Ammon's horn (tissue), 1 donor: ENCODE results near the gene RIMBP2.

ENCODE experiments used
- DNase-seq: peaks from one replicate; pipeline ENCODE4 v3.0.0-alpha.2; 2016; ENCODE audit warnings: low spot score

Gene RIMBP2

DNA sequence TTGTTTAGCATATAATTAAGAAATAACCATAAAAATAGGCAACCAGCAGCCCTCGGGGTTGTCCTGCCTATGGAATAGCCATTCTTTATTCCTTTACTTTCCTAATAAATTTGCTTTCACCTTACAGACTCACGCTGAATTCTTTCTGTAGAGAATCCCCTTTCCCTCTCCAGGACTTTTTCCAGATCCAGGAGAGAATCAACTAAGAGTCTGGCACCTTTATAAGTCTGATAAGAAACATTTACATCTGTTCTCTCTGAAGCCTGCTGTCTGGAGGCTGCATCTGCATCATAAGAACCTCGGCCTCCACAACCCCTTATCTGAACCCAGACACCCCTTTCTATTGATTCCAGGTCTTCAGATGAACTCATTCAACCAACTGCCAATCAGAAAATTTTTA, 32.3 kb downstream of the RIMBP2 start:
- no peak for DNase-seq

DNA sequence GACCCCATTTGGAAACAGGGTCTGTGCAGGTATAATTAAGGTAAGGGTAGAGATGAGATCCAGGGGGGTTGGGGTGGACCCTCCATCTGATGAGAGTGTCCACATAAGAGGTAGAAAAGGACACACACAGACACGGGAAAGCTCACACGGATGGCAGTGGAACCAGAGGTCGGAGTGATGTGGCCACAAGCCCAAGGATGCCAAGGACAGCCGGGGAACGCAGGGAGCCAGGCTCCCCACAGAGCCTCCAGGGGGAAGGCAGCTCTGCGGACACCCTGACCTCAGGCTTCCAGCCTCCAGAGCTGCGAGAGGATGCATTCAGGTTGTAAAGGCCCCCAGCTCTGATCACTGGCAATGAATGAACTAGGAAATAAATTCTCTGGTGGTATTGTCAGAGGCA, 33.0 kb downstream of the RIMBP2 start:
- no peak for DNase-seq

DNA sequence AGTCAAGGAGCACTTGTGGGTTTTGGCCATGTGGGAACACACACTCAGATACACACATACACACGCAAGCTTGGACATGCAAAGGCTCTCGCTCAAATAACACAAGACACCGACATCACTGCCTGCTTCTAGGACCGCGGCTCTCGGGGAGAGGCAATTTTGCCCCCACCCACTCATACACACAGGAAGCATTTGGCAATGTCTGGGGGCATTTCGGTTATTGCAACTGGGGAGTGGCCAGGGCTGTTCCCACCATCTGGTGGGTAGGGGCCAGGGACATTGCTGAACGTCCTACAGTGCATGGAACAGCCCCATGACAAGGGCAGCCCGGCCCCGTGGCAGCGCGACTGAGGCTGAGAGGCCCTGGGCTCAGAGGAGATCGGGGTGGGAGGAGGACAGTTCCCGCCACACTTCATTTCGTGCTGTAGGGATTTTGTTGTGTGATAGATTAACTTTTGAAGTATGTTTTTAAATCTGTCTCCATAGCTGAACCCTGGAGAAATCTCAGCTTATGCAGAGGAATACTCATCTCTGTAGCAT, 35.6 kb downstream of the RIMBP2 start:
- DNase-seq = no peak

DNA sequence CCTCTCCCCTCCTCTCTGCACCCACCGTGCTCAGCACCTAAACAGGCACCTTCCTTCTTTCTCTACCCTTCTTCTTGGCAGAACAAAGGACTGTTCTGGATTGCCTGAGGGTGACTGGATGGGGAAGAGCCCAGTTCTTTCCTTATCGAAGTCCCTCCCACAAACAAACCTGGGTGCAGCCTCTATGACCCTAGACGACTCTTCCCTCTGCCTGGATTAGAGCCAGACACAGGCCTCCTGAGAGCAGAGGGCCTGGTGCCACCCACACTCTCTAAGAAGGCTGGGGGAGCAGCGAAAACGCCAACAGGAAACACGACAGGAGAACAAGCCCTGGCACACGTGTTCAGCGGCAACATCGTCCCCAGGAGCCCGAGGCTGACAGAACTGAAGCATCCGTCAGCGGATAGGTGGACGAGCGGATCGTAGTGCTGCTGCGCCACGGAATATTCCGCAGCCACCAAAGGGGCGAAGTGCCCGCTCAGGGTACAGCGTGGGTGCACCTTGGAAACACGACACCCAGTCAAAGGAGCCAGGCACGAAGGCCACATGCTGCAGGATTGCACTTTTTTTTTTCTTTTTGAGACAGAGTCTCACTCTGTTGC, 38.0 kb downstream of the RIMBP2 start:
- DNase-seq = peak; percentile 27

DNA sequence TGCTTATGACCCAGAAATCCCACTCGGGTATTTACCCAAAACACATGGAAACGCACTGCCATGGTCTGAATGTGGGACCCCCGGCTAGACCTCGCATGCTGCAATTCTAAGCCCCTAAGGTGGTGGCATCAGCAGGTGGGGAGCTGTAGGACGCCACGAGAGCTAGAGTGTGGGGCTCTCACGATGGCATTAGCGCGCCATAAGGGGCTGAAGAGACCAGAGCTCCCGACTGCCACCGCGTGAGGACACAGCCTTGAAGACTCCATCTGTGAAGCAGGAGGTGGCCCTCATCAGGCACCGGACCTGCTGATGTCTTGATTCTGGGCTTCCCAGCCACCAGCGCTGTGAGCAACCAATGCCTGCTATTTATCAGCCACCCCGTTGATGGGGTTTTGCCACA, 40.3 kb downstream of the RIMBP2 start:
- DNase-seq = no peak

DNA sequence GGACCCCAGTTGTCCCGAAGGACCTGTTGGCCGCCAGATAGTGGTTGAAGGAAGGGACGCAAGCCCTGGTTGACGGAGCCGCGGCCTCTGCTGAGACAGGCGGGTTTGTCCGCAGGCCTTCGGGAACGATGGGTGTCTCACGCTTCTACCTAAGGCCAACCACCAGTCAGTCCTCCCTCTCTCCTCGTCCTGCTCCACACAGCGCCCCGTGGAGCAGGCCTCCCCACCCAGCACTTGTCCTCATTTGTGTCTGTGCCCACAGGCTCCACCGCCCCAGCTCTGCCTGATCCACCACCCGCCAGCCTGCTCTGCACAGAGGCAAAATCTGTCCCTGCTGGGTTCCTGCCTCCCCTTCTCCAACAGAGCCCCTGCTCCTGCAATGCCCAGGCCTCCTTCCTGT, 41.0 kb downstream of the RIMBP2 start:
- DNase-seq = no peak

DNA sequence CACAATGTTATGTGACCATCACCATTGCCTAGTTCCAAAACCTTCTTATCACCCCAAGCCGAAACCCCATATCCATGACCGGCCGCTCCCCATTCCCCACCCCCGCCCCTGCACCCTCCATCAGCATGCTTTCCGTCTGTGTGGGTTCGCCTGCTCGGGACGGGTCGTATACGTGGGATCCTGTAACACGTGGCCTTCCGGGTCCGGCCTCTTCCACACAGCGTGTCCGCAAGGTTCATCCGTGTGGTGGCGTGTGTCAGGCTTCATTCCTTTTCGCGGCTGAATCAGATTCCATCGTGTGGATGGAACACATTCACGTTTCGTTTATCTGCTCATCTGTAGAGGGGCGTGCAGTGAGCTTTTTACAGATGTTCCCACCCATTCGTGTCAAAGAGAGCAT, 41.4 kb downstream of the RIMBP2 start:
- DNase-seq = no peak

DNA sequence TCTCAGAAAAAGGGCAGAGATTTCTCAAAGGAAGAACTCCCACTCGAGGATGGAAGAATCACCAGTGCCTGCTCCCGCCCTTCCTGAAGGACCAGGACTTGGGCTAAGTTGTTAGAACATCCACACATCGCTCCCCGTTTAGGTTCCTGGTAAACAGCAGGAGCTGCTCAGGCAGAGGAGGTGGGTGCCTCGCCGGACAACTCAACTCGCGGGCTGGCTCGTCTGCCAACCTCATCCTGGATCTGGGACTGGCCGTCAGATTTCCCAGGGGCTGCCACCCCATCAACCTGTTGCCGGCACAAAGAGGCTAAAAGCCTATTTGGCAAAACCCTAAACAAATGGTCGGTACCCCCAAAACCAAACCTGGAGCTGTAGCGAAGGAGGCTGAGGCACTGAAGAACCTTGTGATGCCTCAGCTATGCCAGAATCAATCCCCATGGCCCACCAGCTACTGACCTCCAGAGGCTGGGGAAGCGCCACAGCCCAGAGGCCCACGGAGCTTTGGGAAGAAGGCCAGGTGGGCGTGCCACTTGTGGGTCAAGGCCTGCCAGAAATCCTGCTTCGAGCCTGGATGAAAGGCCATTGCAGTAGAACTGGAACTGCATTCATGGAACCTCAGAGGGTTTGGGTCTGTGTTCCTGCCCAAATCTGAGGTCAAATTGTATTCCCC, 42.9 kb downstream of the RIMBP2 start:
- DNase-seq = no peak

DNA sequence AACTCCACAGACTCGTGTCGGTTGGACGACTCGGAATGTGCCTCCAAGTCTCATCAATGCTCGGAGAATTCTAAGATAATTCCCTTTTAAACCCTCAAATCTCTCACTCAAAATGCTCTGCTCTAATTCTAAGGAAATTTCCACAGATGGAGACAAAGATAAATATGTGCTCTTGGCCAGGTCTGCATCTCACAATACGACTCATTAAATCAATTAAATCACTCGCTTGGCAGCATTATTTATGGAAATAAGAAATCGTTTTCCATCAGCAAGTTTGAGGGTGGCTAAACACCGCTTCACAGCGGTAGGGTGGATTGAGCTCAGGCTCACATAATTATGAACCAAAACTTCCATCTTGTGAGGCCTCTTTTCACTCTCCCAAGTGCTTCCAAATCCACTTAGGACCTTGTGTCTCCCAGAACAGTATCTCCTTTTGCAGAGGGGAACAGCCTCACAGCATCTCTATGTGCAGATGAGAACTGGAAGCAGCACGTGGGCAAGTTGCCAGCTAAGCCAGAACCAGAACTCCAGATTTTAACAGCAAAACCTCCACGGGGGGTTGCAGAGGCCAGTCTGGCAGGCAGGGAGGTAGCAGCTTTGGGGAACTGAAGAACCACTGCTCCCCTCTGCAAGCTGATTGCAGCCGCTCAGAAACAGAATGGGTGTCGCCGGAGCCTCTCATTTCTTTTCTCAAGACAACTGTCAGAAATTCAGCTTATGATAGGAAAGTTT, 43.8 kb downstream of the RIMBP2 start:
- peak; percentile 16 for DNase-seq

DNA sequence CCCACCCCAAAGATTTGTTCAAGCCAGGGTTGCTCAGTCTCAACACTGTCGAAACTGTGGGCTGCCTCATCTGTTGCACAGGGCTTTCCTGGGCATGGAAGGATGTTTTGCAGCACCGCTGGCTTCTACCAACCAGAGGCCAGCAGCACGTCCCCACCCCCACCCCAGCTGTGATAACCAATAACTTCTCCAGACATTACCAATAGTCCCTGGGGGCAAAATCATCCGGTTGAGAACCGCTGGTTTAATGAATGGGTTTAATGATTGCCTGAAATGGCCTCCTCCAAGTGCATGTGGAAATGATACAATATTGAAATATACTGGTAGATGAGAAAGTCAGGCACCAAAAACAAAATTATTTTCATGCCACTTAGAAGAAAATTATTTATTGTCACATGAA, 44.5 kb downstream of the RIMBP2 start:
- DNase-seq = no peak

DNA sequence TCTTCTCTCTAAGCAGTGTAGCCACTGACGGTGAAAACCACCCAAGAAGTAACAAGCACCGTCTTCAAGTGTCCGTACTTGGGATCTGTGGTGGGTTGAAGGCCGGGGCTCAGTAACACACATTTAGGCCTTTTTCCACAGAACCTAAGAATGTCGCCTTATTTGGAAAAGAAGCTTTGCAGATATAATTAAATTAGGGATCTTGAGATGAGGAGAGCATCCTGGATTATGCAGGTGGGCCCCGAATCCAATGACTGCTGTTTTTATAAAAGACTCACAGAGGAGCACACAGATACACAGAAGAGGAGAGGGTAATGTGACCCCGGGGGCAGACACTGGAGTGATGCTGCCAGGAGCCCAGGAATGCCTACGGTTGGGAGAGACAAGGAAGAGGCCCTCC, 46.3 kb downstream of the RIMBP2 start:
- DNase-seq = no peak

DNA sequence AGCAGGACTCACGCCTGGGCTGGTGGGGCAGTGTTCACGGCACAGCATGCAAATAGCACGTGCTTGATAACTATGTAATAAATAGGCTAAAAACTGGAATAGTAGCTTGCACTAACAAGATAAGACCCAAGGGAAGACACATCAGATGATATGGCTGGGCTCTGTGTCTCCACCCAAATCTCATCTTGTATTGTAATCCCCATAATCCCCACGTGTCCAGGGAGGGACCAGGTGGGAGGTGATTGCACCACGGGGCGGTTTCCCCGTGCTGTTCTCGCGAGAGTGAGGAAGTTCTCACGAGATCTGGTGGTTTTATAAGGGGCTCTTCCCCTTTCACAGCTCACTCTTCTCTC, 46.9 kb downstream of the RIMBP2 start:
- DNase-seq = no peak

DNA sequence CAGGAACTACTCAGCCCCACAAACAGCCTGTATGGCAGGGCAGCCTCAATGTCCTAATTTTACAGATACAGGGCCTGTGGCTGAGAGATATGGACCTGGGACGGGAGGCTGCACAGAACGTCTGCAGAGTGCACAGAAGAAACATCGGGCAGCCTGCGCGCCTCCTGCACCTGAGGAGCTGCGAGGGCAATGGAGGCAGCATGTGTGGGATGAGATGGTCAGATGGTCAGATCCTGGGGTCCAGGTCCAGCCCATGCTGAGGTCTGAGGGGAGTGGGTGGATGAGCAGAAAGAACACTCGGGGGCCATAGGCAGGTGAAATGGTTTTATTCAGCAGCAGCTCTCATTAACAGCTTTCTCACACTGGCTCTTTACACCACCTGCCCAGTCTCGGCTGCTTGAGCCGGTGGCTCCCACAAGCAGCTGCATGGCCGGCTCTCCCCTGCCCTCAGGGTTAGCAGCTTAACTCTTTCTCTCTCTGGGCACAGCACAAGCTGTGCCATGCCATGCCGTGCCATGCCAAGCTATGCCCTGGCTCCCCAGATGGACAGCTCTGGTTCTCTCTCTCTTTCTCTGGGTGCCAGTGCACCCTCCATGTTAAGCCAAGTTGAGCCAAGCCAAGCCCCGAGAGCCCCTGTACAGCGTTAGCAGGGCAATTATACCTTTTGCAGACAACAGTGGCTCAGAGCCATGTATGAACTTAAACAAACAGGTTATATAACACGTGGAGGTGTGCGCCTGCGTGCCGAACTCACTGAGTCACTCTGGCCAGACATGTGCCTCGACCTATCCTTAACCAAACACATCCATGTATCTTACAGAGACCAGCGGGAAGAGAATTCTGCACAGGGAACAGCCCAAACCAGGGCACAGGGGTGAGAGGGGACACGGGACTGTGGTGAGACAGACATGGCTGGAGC, 47.6 kb downstream of the RIMBP2 start:
- DNase-seq = no peak

DNA sequence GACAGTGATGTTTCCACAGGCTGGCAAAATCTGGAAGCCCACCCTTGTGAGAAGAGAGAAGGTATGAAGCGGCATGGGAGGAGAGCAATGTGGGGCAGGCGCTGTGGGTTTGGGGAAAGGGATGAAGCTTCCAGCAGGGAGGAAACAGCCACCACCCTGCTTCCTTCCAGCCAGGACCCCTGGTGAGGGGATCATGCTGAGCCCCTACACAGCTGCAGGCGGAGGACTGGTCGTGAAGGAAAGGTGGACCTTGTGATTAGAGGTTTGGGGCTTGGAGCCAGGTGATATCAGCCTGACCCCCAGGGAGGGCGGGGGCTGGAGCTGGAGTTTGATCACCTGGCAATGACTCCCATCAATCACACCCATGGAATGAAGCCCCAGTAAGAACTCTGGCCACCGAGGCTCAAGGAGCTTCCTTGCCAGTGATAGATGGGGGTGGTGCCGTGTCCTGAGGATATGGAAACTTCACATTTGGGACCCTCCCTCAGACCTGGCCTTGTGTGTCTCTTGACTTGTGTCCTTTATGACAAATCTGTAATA, 48.6 kb downstream of the RIMBP2 start:
- no peak for DNase-seq

DNA sequence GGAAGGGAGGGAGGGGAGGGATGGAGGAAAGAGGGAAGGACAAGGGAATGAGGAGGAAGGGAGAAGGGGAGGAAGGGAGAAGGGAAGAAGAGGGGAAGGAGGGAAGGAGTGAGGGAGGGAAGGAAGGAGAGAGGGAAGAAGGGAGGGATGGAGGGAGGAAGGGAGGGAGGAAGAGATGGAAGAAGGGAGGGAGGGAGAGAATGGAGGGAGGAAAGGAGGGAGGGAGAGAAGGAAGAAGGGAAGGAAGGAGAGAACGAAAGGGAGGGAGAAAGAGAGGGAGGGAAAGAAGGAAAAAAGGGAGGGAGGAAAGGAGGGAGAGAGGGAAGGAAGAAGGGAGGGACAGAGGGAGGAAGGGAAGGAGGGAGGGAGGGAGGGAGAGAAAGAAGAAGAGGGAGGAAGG, 49.5 kb downstream of the RIMBP2 start:
- no peak for DNase-seq

DNA sequence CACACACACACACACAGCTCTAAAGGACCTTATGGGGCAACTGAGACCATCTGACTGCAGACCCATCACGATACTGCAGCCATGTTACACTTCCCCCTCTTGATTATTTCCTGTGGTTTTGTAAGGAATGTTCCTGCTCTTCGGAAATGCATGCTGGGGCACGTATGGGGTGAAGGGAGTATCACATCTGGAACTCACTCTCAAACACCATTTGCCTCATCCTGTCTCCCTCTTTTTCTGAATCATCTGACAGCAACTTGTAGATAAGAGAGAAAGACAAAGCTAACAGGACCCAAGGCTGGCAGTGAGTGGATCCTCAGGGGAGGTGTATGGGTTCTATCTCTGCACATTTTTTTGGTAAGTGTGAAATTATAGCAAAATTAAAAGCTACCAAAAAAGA, 50.3 kb downstream of the RIMBP2 start:
- no peak for DNase-seq

DNA sequence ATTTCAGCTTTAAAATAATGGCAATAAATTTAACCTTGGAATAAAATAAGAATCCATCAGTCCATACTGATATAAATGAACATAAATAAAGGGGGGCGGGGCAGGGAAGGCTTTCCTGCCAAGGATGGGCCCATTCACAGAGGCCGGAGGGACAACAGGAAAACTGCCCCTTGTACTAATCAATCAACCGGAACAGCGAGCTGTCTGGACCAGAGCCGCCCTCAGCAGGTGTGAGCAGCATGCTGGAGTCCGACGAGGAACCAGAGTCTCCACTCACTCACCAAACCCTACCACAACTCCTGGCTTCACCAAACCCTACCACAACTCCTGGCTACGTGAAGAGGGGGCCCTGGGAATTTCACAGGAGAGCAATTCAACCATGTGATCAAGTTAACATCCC, 51.3 kb downstream of the RIMBP2 start:
- DNase-seq = no peak

DNA sequence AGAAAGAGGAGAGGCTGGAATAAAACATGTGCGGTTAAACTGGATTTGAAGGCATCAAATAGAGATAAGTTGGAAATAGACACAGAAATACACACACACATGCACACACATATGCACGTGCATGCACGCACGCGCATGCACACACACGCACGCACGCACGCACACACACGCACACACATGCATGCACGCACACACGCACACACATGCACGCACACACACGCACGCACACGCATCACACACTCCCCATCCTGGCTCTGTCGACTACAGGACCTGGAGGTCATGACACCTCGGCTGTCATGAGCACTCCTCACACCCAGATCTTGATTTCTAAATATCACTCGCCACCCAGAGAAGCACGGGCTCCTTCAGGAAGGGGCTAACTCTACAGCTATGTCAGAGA, 51.8 kb downstream of the RIMBP2 start:
- no peak for DNase-seq

DNA sequence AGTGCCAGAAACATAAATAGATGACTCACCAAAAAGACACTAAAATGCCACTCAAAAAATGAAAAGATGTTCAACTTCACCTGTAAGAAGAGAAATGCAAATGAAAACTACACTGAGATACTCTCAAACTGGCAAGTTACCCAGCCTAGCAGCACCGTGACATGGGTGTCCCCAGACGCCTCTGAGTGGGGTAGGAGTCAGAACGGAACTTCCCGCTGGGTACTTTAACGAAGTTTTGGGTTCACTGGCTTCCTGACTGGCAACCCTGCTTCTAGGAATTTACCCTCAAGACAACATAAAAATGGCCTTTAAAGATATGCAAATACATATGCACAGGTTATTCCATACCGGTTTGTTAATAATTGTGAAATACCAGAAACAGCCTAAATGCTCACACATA, 52.6 kb downstream of the RIMBP2 start:
- no peak for DNase-seq

DNA sequence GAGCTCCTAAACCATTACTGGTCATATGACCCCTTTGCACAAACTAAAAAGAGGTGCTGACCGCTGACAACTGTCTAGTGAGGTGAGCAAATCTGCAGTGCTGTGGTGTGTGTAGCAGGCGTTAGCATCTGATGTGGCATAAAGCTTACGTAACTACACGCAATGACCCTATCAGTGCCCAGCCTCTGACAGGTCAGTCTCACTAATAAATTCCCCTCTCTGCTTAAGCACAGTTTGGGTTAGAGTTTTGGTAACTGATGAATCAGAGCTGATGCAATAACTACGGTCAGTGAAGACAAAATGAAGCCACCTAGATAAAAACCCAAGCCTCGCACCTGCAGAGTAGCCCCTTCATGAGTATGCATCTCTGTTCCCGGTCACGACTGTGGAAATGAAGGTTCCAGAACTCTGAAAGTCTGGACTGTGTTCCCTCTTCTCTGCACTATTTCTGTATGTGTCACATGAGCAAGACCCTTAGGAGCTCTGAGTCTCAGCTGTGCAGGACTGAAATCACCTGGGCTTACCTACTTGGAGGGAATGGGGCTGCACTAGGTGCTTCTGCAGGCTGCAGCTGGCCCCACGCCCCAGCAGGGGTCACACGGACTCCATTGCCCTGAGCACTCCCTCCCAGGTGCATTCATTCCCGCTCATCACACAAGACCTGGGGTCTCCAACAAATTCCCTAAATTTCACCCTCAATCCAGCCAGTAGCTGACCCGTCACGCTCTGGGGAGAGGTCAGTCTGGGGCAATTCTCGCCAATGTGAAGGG, 54.4 kb downstream of the RIMBP2 start:
- no peak for DNase-seq

DNA sequence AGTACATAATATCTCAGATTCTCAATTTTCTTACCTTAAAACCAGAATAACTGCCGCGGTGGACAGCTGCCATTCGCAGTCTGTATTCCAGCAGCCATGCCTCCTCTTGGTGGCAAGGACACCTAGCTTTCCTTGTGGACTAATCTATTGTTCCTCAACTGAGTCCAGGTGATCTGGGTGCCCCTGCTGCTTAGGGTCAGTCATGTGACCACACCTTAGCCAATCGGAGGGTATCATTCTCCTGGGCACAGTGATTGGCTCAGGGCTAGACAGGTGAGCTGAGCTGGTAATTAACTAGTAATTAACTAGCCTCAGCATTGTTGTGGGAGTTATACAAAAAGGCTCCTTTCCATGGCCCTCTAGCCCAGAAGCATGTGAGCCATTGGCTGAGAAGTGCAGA, 55.0 kb downstream of the RIMBP2 start:
- no peak for DNase-seq
